Large intestine (tissue), 12 donors: Measurements from ENCODE around the gene RPS27L. TPM values are rescaled to one million over a fixed set of nuclear protein-coding genes. Genes with fewer than 3 reads are reported as not detected.

ENCODE experiments used
- DNase-seq, 2 donors: peaks; one replicate each; pipeline versions ENCODE4 v3.0.0 to v3.0.0-alpha.2; 2013
- H3K27ac ChIP-seq: one replicate; pipeline ENCODE4 v1.5.1; 2013; ENCODE audit warnings: low read length
- H3K27me3 ChIP-seq: 2 replicates; pipeline ENCODE4 v1.6.1; 2013; ENCODE audit warnings: low read length; ENCODE audit not compliant: control insufficient read depth, insufficient read depth
- H3K36me3 ChIP-seq: 2 replicates; pipeline ENCODE4 v1.6.1; 2013; ENCODE audit warnings: low read length; ENCODE audit not compliant: control insufficient read depth, insufficient read depth
- H3K4me1 ChIP-seq: one replicate; pipeline ENCODE4 v1.6.1; 2013; ENCODE audit warnings: low read length; ENCODE audit not compliant: control insufficient read depth, insufficient read depth
- H3K4me3 ChIP-seq: one replicate; pipeline ENCODE4 v1.5.1; 2013; ENCODE audit warnings: low read length
- H3K9me3 ChIP-seq: one replicate; pipeline ENCODE4 v1.6.1; 2013; ENCODE audit warnings: mild to moderate bottlenecking, low read depth, low read length, moderate library complexity; ENCODE audit not compliant: control insufficient read depth
- WGBS: methylation state at CpG from one replicate; pipeline ENCODE4 v1.1.5; 2013; ENCODE audit warnings: low lambda C conversion rate; ENCODE audit not compliant: insufficient coverage; 5-methylcytosine and 5-hydroxymethylcytosine counted together
- long read RNA-seq, 11 donors: transcript quantifications; one replicate each; lab custom pipeline, GENCODE V29; 2026
- polyA plus RNA-seq: library from polyadenylated mRNA; unstranded; fragments of 120-200 nt; gene quantifications from one replicate; pipeline ENCODE4 v1.2.1, GENCODE V29; 2013

Gene RPS27L
- polyA plus RNA-seq, result 183 TPM
- long read RNA-seq, donor 1, full-length matches to known transcripts, result 340 of 345 reads
- long read RNA-seq, donor 1, partial matches to known transcripts, result 5 of 345 reads
- long read RNA-seq, donor 1, other reads (novel, unspliced or antisense), result 0 of 345 reads
- long read RNA-seq, donor 2, full-length matches to known transcripts, result 568 of 636 reads
- long read RNA-seq, donor 2, partial matches to known transcripts, result 68 of 636 reads
- long read RNA-seq, donor 2, other reads (novel, unspliced or antisense), result 0 of 636 reads
- long read RNA-seq, donor 3, result 0 reads
- long read RNA-seq, donor 4, full-length matches to known transcripts, result 76 of 76 reads
- long read RNA-seq, donor 4, partial matches to known transcripts, result 0 of 76 reads
- long read RNA-seq, donor 4, other reads (novel, unspliced or antisense), result 0 of 76 reads
- long read RNA-seq, donor 5, full-length matches to known transcripts, result 253 of 253 reads
- long read RNA-seq, donor 5, partial matches to known transcripts, result 0 of 253 reads
- long read RNA-seq, donor 5, other reads (novel, unspliced or antisense), result 0 of 253 reads
- long read RNA-seq, donor 6, full-length matches to known transcripts, result 346 of 358 reads
- long read RNA-seq, donor 6, partial matches to known transcripts, result 12 of 358 reads
- long read RNA-seq, donor 6, other reads (novel, unspliced or antisense), result 0 of 358 reads
- long read RNA-seq, donor 7, full-length matches to known transcripts, result 195 of 195 reads
- long read RNA-seq, donor 7, partial matches to known transcripts, result 0 of 195 reads
- long read RNA-seq, donor 7, other reads (novel, unspliced or antisense), result 0 of 195 reads
- long read RNA-seq, donor 8, full-length matches to known transcripts, result 847 of 885 reads
- long read RNA-seq, donor 8, partial matches to known transcripts, result 38 of 885 reads
- long read RNA-seq, donor 8, other reads (novel, unspliced or antisense), result 0 of 885 reads
- long read RNA-seq, donor 9, full-length matches to known transcripts, result 448 of 482 reads
- long read RNA-seq, donor 9, partial matches to known transcripts, result 28 of 482 reads
- long read RNA-seq, donor 9, other reads (novel, unspliced or antisense), result 6 of 482 reads
- long read RNA-seq, donor 10, full-length matches to known transcripts, result 415 of 423 reads
- long read RNA-seq, donor 10, partial matches to known transcripts, result 8 of 423 reads
- long read RNA-seq, donor 10, other reads (novel, unspliced or antisense), result 0 of 423 reads
- long read RNA-seq, donor 11, full-length matches to known transcripts, result 321 of 330 reads
- long read RNA-seq, donor 11, partial matches to known transcripts, result 9 of 330 reads
- long read RNA-seq, donor 11, other reads (novel, unspliced or antisense), result 0 of 330 reads

- DNase-seq, result peak; percentile 89 to 96
- no peaks in the 10 kb centered on the region for H3K9me3 ChIP-seq
- no peaks in the 10 kb centered on the region for H3K4me1 ChIP-seq
- H3K27me3 ChIP-seq, result no peaks in the 10 kb centered on the region
- H3K4me3 ChIP-seq, result peak within 1 kb of the TSS; percentile 76
- no CpG with 5 or more reads among the region's 60 CpGs for WGBS
- H3K36me3 ChIP-seq, result peaks cover 10% of the 10 kb centered on the region
- H3K27ac ChIP-seq, result peak within 1 kb of the TSS; percentile 94
These were observed at the start of gene RPS27L for GRCh38 chr15:63157118-63157843. Gene RPS27L (minus strand): TSS chr15:63157477. CDS start chr15:63157405, 72 bp downstream.

GRCh38 chr15:63206079-63206478, 48.8 kb upstream of the RPS27L start:
- peaks cover 14% of the 10 kb centered on the region for H3K4me1 ChIP-seq
- no peaks in the 10 kb centered on the region for H3K36me3 ChIP-seq
- H3K27me3 ChIP-seq, result no peaks in the 10 kb centered on the region
- WGBS, result 0% methylated on average over 1 of the region's 2 CpGs
- H3K9me3 ChIP-seq, result no peaks in the 10 kb centered on the region
- no peak for DNase-seq
- H3K27ac ChIP-seq, result no peak overlapping the region
- no peak overlapping the region for H3K4me3 ChIP-seq

GRCh38 chr15:63203451-63204090, 46.3 kb upstream of the RPS27L start:
- H3K27me3 ChIP-seq, result no peaks in the 10 kb centered on the region
- 83% methylated on average over 2 of the region's 9 CpGs for WGBS
- no peak overlapping the region for H3K4me3 ChIP-seq
- H3K27ac ChIP-seq, result no peak overlapping the region
- H3K9me3 ChIP-seq, result no peaks in the 10 kb centered on the region
- H3K4me1 ChIP-seq, result peaks cover 9% of the 10 kb centered on the region
- H3K36me3 ChIP-seq, result no peaks in the 10 kb centered on the region
- DNase-seq, result no peak

- H3K27ac ChIP-seq, result no peak overlapping the region
- WGBS, result no CpG with 5 or more reads among the region's 5 CpGs
These were observed 45.6 kb upstream of the RPS27L start for GRCh38 chr15:63202861-63203260.

GRCh38 chr15:63200464-63201249, 43.4 kb upstream of the RPS27L start:
- no peaks in the 10 kb centered on the region for H3K36me3 ChIP-seq
- 93% methylated on average over 3 of the region's 5 CpGs for WGBS
- peaks cover 9% of the 10 kb centered on the region for H3K4me1 ChIP-seq
- H3K9me3 ChIP-seq, result no peaks in the 10 kb centered on the region
- no peaks in the 10 kb centered on the region for H3K27me3 ChIP-seq
- no peak overlapping the region for H3K4me3 ChIP-seq
- H3K27ac ChIP-seq, result no peak overlapping the region
- DNase-seq, result no peak

More at GRCh38 chr15:63202861-63203260, 45.6 kb upstream of the RPS27L start:
- DNase-seq, result peak in 1 of 2 donors; percentile 30
- H3K4me3 ChIP-seq, result no peak overlapping the region
- H3K36me3 ChIP-seq, result no peaks in the 10 kb centered on the region
- H3K27me3 ChIP-seq, result no peaks in the 10 kb centered on the region
- H3K4me1 ChIP-seq, result peaks cover 9% of the 10 kb centered on the region
- H3K9me3 ChIP-seq, result no peaks in the 10 kb centered on the region

GRCh38 chr15:63198371-63199250, 41.3 kb upstream of the RPS27L start:
- H3K4me1 ChIP-seq, result peaks cover 18% of the 10 kb centered on the region
- no peaks in the 10 kb centered on the region for H3K9me3 ChIP-seq
- no peak for DNase-seq
- H3K27me3 ChIP-seq, result no peaks in the 10 kb centered on the region
- no peaks in the 10 kb centered on the region for H3K36me3 ChIP-seq
- WGBS, result 65% methylated on average over 3 of the region's 8 CpGs
- H3K4me3 ChIP-seq, result no peak overlapping the region
- no peak overlapping the region for H3K27ac ChIP-seq

GRCh38 chr15:63197626-63198025, 40.3 kb upstream of the RPS27L start:
- no peak overlapping the region for H3K27ac ChIP-seq
- no peaks in the 10 kb centered on the region for H3K27me3 ChIP-seq
- no CpG with 5 or more reads among the region's 1 CpG for WGBS
- no peak for DNase-seq
- peaks cover 9% of the 10 kb centered on the region for H3K4me1 ChIP-seq
- H3K4me3 ChIP-seq, result no peak overlapping the region
- no peaks in the 10 kb centered on the region for H3K36me3 ChIP-seq
- no peaks in the 10 kb centered on the region for H3K9me3 ChIP-seq

GRCh38 chr15:63196842-63197241, 39.6 kb upstream of the RPS27L start:
- no peak overlapping the region for H3K27ac ChIP-seq
- H3K36me3 ChIP-seq, result no peaks in the 10 kb centered on the region
- no peak overlapping the region for H3K4me3 ChIP-seq
- WGBS, result no CpG with 5 or more reads among the region's 1 CpG
- H3K4me1 ChIP-seq, result peaks cover 9% of the 10 kb centered on the region
- H3K27me3 ChIP-seq, result no peaks in the 10 kb centered on the region
- no peaks in the 10 kb centered on the region for H3K9me3 ChIP-seq
- no peak for DNase-seq
